DND-41 (cell line): ENCODE results near the gene GNAT1.

Experiments used
- CTCF ChIP-seq: IDR thresholded peaks from 2 replicates; pipeline ENCODE4 v1.5.1; 2012; ENCODE audit warnings: borderline replicate concordance, low read length, moderate library complexity, mild to moderate bottlenecking; ENCODE audit not compliant: poor library complexity, severe bottlenecking; ENCODE audit errors: extremely low read depth
- EZH2 ChIP-seq: IDR thresholded peaks from 3 replicates; pipeline ENCODE4 v1.6.1; 2012; ENCODE audit warnings: borderline replicate concordance, low read depth, mild to moderate bottlenecking, moderate library complexity, low read length, inconsistent platforms; ENCODE audit not compliant: severe bottlenecking

- no peak for TF ChIP-seq CTCF
- no peak for TF ChIP-seq EZH2
Observed at GRCh38 chr3:50238549-50239026, 47.2 kb downstream of the GNAT1 start.
